HCT116 (cell line): Measurements from ENCODE around the gene MAML2.

Experiments
- CEBPB ChIP-seq: IDR thresholded peaks from 2 replicates; pipeline ENCODE4 v1.6.1; 2012; ENCODE audit warnings: low read depth
- CTCF ChIP-seq, 3 experiments: fragments of 200-600 bp in 1 of 3; sonication (generic) in 1 of 3; IDR thresholded peaks in 2 of 3; conservative IDR thresholded peaks in 1 of 3; 2 replicates each; pipeline ENCODE4 v1.5.1; 2012 to 2017; ENCODE audit warnings: low read depth in 2 of 3, low read length in 2 of 3, antibody characterized with exemption in 1 of 3, borderline replicate concordance in 1 of 3, control low read depth in 1 of 3, mild to moderate bottlenecking in 1 of 3, mixed read lengths in 1 of 3, mixed run types in 1 of 3, moderate library complexity in 1 of 3; ENCODE audit not compliant: insufficient read depth in 1 of 3
- EZH2 ChIP-seq: fragments of 200-600 bp; sonication (generic); IDR thresholded peaks from 2 replicates; pipeline ENCODE4 v1.6.1; 2017; ENCODE audit warnings: antibody characterized with exemption, mixed run types
- FOSL1 ChIP-seq: IDR thresholded peaks from 2 replicates; pipeline ENCODE4 v1.6.1; 2012; ENCODE audit warnings: low read depth
- POLR2A ChIP-seq: IDR thresholded peaks from 2 replicates; pipeline ENCODE4 v1.7.0; 2011; ENCODE audit warnings: borderline replicate concordance; ENCODE audit not compliant: insufficient read depth, insufficient read length; ENCODE audit errors: extremely low read depth
- POLR2AphosphoS5 ChIP-seq: IDR thresholded peaks from 2 replicates; pipeline ENCODE4 v1.6.1; 2011; ENCODE audit warnings: mild to moderate bottlenecking, low read depth, low read length, moderate library complexity
- RAD21 ChIP-seq: IDR thresholded peaks from 2 replicates; pipeline ENCODE4 v1.6.1; 2012; ENCODE audit warnings: low read depth, mild to moderate bottlenecking
- SIN3A ChIP-seq: IDR thresholded peaks from 2 replicates; pipeline ENCODE4 v1.6.1; 2012; ENCODE audit warnings: low read depth
- TF ChIP-seq, protein P1 (sequence below): IDR thresholded peaks from 2 replicates; pipeline ENCODE4 v1.6.1; 2011; ENCODE audit warnings: mild to moderate bottlenecking, low read length, moderate library complexity; ENCODE audit not compliant: insufficient replicate concordance; ENCODE audit errors: extremely low read depth

DNA sequence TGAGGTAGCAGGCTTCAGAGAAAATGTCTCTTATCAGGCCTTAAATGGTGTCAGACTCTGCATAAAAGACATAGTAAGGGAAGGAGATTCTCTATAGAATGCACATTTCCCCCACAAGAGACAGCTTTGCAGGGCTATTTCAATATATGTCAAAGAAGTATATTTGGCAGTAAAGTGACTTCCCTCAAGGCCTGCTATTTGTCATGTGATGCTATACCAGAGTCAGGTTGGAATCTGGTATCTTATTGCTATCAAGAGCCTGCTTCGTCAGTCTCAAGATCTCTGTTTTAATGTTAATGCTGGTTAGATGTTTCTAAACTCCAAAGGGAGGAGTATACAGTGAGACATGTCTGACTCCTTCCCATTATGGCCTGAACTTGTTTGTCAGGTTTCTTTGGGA lies 378.7 kb downstream of the MAML2 start:
- no peak for TF ChIP-seq CEBPB
- no peak for TF ChIP-seq POLR2AphosphoS5
- TF ChIP-seq, protein P1, sequence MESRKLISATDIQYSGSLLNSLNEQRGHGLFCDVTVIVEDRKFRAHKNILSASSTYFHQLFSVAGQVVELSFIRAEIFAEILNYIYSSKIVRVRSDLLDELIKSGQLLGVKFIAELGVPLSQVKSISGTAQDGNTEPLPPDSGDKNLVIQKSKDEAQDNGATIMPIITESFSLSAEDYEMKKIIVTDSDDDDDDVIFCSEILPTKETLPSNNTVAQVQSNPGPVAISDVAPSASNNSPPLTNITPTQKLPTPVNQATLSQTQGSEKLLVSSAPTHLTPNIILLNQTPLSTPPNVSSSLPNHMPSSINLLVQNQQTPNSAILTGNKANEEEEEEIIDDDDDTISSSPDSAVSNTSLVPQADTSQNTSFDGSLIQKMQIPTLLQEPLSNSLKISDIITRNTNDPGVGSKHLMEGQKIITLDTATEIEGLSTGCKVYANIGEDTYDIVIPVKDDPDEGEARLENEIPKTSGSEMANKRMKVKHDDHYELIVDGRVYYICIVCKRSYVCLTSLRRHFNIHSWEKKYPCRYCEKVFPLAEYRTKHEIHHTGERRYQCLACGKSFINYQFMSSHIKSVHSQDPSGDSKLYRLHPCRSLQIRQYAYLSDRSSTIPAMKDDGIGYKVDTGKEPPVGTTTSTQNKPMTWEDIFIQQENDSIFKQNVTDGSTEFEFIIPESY: no peak
- no peak for TF ChIP-seq FOSL1
- no peak for TF ChIP-seq CTCF (IDR thresholded peaks at IDR 0.05 in 2 of 3, conservative IDR thresholded peaks at IDR 0.05 in 1 of 3; ENCODE audit: borderline replicate concordance in 1 of 3, insufficient read depth in 1 of 3, low read depth in 2 of 3, low read length in 2 of 3)
- no peak for TF ChIP-seq POLR2A
- no peak for TF ChIP-seq RAD21
- TF ChIP-seq SIN3A: no peak
- no peak for TF ChIP-seq EZH2
